Measurements from ENCODE around the gene NPAS3. TPM values are rescaled to one million over a fixed set of nuclear protein-coding genes. Genes with fewer than 3 reads are reported as not detected.

NPAS3 gene
- total RNA-seq, 1 donor from 2014 or later, result not detected

GRCh38 chr14:32898876-32899275 is 39.8 kb upstream of the NPAS3 start:
- peaks cover 11% of the 10 kb centered on the region for H3K4me1 Mint-ChIP-seq
- Histone ChIP-seq H3K36me3 (no peaks in the 10 kb centered on the region), H3K27ac (no peak overlapping the region)

GRCh38 chr14:32900547-32900946 is 38.1 kb upstream of the NPAS3 start:
- Mint-ChIP-seq H3K9me3 (no peaks in the 10 kb centered on the region), H3K27me3 (ENCODE audit: insufficient read depth, low read depth) (peaks cover 2% of the 10 kb centered on the region), H3K36me3 (no peaks in the 10 kb centered on the region), H3K27ac (no peak overlapping the region), H3K4me1 (peaks cover 11% of the 10 kb centered on the region), H3K4me3 (no peak overlapping the region)
- Histone ChIP-seq H3K9ac (no peak overlapping the region), H3K27ac (no peak overlapping the region), H4K20me1 (ENCODE audit: low read depth) (no peaks in the 10 kb centered on the region), H3F3A (ENCODE audit: low read depth) (no peaks in the 10 kb centered on the region), H3K27me3 (no peaks in the 10 kb centered on the region), H3K9me3 (ENCODE audit: low read depth) (no peaks in the 10 kb centered on the region), H3K36me3 (no peaks in the 10 kb centered on the region), H3K4me1 (no peaks in the 10 kb centered on the region), H3K4me3 (no peak overlapping the region), H2AFZ (replicated peaks) (no peak overlapping the region), H3K79me2 (ENCODE audit: low read depth) (no peaks in the 10 kb centered on the region), H3K4me2 (no peak overlapping the region)
- DNase-seq (ENCODE audit: low spot score), result no peak
- TF ChIP-seq EZH2 (IDR thresholded peaks at IDR 0.05), result no peak

More at GRCh38 chr14:32898876-32899275, 39.8 kb upstream of the NPAS3 start:
- DNase-seq (ENCODE audit: low spot score), result no peak
- H3K4me3 ChIP-seq, result no peak overlapping the region
- Mint-ChIP-seq H3K4me3 (no peak overlapping the region), H3K27me3 (ENCODE audit: insufficient read depth, low read depth) (peaks cover 2% of the 10 kb centered on the region), H3K9me3 (no peaks in the 10 kb centered on the region), H3K27ac (no peak overlapping the region), H3K36me3 (no peaks in the 10 kb centered on the region)
- H3K79me2 ChIP-seq (ENCODE audit: low read depth), result no peaks in the 10 kb centered on the region
- H3K27me3 ChIP-seq, result no peaks in the 10 kb centered on the region
- no peak for TF ChIP-seq CTCF (IDR thresholded peaks at IDR 0.05)
- TF ChIP-seq EZH2phosphoT487 (IDR thresholded peaks at IDR 0.05), result no peak
- no peak overlapping the region for H3K4me2 ChIP-seq
- H2AFZ ChIP-seq (replicated peaks), result no peak overlapping the region
- no peaks in the 10 kb centered on the region for H4K20me1 ChIP-seq (ENCODE audit: low read depth)
- no peaks in the 10 kb centered on the region for H3F3A ChIP-seq (ENCODE audit: low read depth)
- H3K9ac ChIP-seq, result no peak overlapping the region
- H3K9me3 ChIP-seq (ENCODE audit: low read depth), result no peaks in the 10 kb centered on the region
- no peaks in the 10 kb centered on the region for H3K4me1 ChIP-seq

GRCh38 chr14:32905013-32905412 is 33.7 kb upstream of the NPAS3 start:
- no peak overlapping the region for H3K27ac Mint-ChIP-seq

More at GRCh38 chr14:32905013-32905412, 33.7 kb upstream of the NPAS3 start:
- H3K9ac ChIP-seq, result no peak overlapping the region
- H3K4me3 Mint-ChIP-seq, result no peak overlapping the region
- no peaks in the 10 kb centered on the region for H3K36me3 Mint-ChIP-seq
- H3K4me1 ChIP-seq, result no peaks in the 10 kb centered on the region
- peaks cover 4% of the 10 kb centered on the region for H3K9me3 Mint-ChIP-seq
- no peak overlapping the region for H3K27ac ChIP-seq
- H3F3A ChIP-seq (ENCODE audit: low read depth), result no peaks in the 10 kb centered on the region
- no peaks in the 10 kb centered on the region for H3K36me3 ChIP-seq
- peaks cover 2% of the 10 kb centered on the region for H3K27me3 Mint-ChIP-seq (ENCODE audit: insufficient read depth, low read depth)
- no peaks in the 10 kb centered on the region for H3K9me3 ChIP-seq (ENCODE audit: low read depth)
- no peak overlapping the region for H3K4me2 ChIP-seq
- no peaks in the 10 kb centered on the region for H4K20me1 ChIP-seq (ENCODE audit: low read depth)
- TF ChIP-seq EZH2phosphoT487 (IDR thresholded peaks at IDR 0.05) (no peak), CTCF (IDR thresholded peaks at IDR 0.05) (no peak), EZH2 (IDR thresholded peaks at IDR 0.05) (no peak)
- no peak for DNase-seq (ENCODE audit: low spot score)
- H3K4me3 ChIP-seq, result no peak overlapping the region
- no peaks in the 10 kb centered on the region for H3K79me2 ChIP-seq (ENCODE audit: low read depth)
- H2AFZ ChIP-seq (replicated peaks), result no peak overlapping the region
- peaks cover 6% of the 10 kb centered on the region for H3K4me1 Mint-ChIP-seq
- H3K27me3 ChIP-seq, result no peaks in the 10 kb centered on the region
